ENCODE results near the gene POLD3. TPM values are rescaled to one million over a fixed set of nuclear protein-coding genes. Genes with fewer than 3 reads are reported as not detected.

The POLD3 gene, protein sequence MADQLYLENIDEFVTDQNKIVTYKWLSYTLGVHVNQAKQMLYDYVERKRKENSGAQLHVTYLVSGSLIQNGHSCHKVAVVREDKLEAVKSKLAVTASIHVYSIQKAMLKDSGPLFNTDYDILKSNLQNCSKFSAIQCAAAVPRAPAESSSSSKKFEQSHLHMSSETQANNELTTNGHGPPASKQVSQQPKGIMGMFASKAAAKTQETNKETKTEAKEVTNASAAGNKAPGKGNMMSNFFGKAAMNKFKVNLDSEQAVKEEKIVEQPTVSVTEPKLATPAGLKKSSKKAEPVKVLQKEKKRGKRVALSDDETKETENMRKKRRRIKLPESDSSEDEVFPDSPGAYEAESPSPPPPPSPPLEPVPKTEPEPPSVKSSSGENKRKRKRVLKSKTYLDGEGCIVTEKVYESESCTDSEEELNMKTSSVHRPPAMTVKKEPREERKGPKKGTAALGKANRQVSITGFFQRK
- 10 to 100 TPM in 3 of 4 donors, 1 to 10 TPM in 1; 9.0 to 21.9 (median 12.8) TPM for total RNA-seq

DNA sequence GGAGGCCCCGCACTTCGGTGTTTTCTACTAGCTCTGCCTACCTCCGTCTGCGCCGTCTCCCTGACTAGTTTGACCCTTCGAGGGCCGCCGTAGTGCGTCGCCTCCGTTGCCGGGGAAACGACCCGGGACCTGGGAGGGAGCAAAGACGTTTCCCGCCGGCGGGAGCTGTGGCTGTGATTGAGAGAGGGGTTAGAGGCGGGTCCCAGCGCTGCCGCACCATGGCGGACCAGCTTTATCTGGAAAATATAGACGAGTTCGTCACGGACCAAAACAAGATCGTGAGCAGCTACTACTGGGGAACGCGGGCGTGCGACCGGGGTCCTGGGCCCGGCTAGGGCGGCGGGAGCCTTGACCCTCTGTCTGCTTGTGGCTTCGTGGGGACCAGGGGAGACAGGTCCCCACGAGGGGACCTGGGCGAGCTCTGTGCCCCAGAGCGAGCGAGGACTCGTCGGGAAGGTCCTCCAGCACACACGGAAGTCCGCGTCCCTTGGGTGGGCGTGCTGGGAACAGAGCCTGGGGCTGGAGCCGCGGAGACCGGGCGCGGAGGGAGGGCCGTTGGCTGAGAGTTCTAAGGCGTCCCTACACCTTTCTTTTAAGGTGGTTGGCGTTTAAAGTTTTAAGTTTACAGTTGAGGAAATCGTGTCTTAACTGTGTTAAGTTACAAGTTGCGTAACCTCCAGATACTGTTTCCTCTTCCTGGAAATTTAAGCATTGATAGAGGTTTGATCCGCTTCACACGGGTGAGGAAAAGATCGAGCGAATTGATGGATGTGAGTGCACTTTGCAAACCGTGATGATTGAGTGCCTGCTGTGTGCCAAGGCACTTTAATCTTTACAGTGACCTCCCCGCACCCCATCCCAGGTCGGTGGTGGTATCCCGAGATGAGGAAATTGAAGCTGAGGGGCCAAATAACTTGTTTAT, at the start of gene POLD3:
TSS of gene POLD3 (plus strand) at position 142 of the 922 bp plus-strand sequence. CDS start at position 219, 77 bp downstream.
- TF ChIP-seq POLR2A (IDR thresholded peaks at IDR 0.05): peak in 1 of 2 donors; percentile 24
- TF ChIP-seq, protein P1, sequence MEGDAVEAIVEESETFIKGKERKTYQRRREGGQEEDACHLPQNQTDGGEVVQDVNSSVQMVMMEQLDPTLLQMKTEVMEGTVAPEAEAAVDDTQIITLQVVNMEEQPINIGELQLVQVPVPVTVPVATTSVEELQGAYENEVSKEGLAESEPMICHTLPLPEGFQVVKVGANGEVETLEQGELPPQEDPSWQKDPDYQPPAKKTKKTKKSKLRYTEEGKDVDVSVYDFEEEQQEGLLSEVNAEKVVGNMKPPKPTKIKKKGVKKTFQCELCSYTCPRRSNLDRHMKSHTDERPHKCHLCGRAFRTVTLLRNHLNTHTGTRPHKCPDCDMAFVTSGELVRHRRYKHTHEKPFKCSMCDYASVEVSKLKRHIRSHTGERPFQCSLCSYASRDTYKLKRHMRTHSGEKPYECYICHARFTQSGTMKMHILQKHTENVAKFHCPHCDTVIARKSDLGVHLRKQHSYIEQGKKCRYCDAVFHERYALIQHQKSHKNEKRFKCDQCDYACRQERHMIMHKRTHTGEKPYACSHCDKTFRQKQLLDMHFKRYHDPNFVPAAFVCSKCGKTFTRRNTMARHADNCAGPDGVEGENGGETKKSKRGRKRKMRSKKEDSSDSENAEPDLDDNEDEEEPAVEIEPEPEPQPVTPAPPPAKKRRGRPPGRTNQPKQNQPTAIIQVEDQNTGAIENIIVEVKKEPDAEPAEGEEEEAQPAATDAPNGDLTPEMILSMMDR (IDR thresholded peaks at IDR 0.05): no peak
- TF ChIP-seq EP300 (IDR thresholded peaks at IDR 0.05): peak; percentile 89 to 91
- Histone ChIP-seq H3K4me3 (peak within 1 kb of the TSS; percentile 62 to 100 (median 88)), H3K27me3 (no peaks in the 10 kb centered on the region), H3K4me1 (peaks cover 0 to 21% (median 8%) of the 10 kb centered on the region in 4 donors), H3K27ac (peak within 1 kb of the TSS; percentile 28 to 90 (median 86)), H3K36me3 (peaks cover 0 to 32% (median 0%) of the 10 kb centered on the region in 3 donors), H3K9me3 (no peaks in the 10 kb centered on the region)
- 0 to 1% methylated on average over 45 to 62 of the region's 63 CpGs for WGBS, 2 donors
- DNase-seq (ENCODE audit: low spot score in 2 of 2): peak; percentile 85 to 94

DNA sequence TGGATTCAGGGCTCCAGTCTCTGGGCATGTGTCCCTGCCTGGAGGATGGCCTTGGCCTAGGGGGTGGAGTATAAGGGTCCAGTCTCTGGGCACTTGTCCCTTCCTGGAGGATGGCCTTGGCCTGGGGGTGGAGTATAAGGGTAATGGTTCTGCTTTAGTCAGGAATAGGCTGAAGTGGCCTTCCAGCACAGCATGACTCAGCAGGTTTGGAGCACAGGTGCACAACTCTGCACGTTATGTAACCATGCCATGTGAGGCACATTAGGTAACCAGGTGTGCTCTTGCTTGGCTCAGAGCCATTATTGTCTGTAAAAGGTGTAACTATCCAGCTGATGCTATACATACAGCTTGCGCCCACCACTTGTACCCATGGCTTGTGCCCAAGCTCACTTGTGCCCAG, 48.4 kb upstream of the POLD3 start:
- Histone ChIP-seq H3K9me3 (no peaks in the 10 kb centered on the region), H3K27ac (no peak overlapping the region), H3K36me3 (no peaks in the 10 kb centered on the region), H3K27me3 (no peaks in the 10 kb centered on the region), H3K4me1 (no peaks in the 10 kb centered on the region), H3K4me3 (no peak overlapping the region)
- WGBS, 2 donors: 93 to 100% methylated on average over 2 of the region's 2 CpGs
- TF ChIP-seq POLR2A (IDR thresholded peaks at IDR 0.05) (no peak), EP300 (IDR thresholded peaks at IDR 0.05) (no peak)
- TF ChIP-seq, protein P1 (IDR thresholded peaks at IDR 0.05): no peak
- no peak for DNase-seq (ENCODE audit: low spot score in 2 of 2)

DNA sequence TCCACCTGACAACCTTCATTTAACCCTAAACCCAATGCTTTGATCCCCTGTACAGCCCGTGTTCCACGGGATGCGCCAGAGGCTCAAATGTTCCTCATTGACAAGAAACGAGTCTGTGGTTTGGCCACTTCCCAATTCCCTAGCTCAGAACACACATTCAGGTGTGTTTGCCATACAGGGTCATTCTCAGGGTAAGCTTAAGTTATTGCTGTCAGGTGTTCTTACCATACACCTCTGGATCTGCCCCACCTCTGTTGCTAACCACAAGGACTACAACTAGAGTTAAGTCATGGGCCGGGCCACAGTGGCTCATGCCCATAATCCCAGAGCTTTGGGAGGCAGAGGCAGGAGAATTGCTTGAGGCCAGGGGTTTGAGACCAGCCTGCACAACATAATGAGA, 45.6 kb upstream of the POLD3 start:
- DNase-seq (ENCODE audit: low spot score in 2 of 2): no peak
- 82% methylated on average over 5 of the region's 5 CpGs for WGBS, 2 donors

DNA sequence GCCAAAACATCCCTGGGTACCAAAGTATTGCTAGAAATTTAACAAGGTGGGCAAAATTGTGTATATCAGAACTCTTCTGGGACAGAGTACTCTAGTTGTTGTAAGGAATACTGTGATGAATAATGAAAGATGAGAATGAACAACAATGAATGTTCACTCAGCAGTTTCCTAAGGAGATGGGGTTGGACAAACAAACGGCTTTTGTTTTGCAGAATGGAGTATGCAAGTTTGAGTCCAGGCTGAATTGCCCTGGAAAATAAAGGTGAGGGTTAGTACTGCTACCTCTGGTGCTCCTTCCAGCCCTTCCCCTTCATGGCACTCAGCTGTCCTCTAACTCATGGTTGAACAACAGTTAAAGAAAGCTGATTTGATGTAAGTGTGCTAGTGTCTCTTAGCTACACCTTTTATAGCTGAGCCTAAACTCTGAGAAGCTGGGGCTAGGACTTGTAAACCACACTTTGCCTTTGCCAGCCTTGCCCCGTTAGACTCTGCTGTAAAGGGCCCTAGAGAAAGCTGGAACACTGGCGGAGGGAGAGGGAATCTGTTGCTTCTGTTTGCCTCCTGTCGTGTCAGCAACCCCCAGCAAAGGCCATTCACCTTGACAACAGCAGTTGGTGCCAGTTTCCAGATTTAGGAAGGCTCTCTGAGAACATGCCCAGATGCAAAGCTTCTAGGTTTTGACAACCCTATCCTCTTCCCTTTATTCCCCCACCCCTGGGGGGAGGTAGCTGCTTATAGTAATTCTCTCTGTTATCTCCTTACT, 41.2 kb upstream of the POLD3 start:
- no peaks in the 10 kb centered on the region for H3K9me3 ChIP-seq
- WGBS, 2 donors: 46 to 52% methylated on average over 4 of the region's 4 CpGs
- H3K27ac ChIP-seq: no peak overlapping the region
- no peaks in the 10 kb centered on the region for H3K4me1 ChIP-seq
- H3K36me3 ChIP-seq: no peaks in the 10 kb centered on the region
- TF ChIP-seq EP300 (IDR thresholded peaks at IDR 0.05): no peak
- TF ChIP-seq, protein P1 (IDR thresholded peaks at IDR 0.05): no peak
- TF ChIP-seq POLR2A (IDR thresholded peaks at IDR 0.05): no peak
- no peak overlapping the region for H3K4me3 ChIP-seq
- no peaks in the 10 kb centered on the region for H3K27me3 ChIP-seq
- no peak for DNase-seq (ENCODE audit: low spot score in 2 of 2)

More for the DNA sequence above, 45.6 kb upstream of the POLD3 start:
- Histone ChIP-seq H3K4me3 (no peak overlapping the region), H3K36me3 (no peaks in the 10 kb centered on the region), H3K27me3 (no peaks in the 10 kb centered on the region), H3K9me3 (no peaks in the 10 kb centered on the region), H3K4me1 (no peaks in the 10 kb centered on the region), H3K27ac (no peak overlapping the region)
- TF ChIP-seq POLR2A (IDR thresholded peaks at IDR 0.05) (no peak), EP300 (IDR thresholded peaks at IDR 0.05) (no peak)
- TF ChIP-seq, protein P1 (IDR thresholded peaks at IDR 0.05): no peak

Data from tibial nerve (tissue), 4 donors.